ENCODE data around the gene PCF11.

Gene PCF11

GRCh38 chr11:83159902-83160865 lies 3.3 kb downstream of the PCF11 start:
- TF ChIP-seq ZNF274 (IDR thresholded peaks at IDR 0.05; ENCODE audit: low read depth, low read length): no peak
- H3K4me3 ChIP-seq (ENCODE audit: low read length): peak overlapping the region; percentile 94

GRCh38 chr11:83161610-83162199 lies 4.8 kb downstream of the PCF11 start:
- no peak for TF ChIP-seq ZNF274 (IDR thresholded peaks at IDR 0.05; ENCODE audit: low read depth, low read length)
- no peak overlapping the region; the same call in 1 of the 2 replicates for H3K4me3 ChIP-seq (ENCODE audit: low read length)

- no peak for TF ChIP-seq ZNF274 (IDR thresholded peaks at IDR 0.05; ENCODE audit: low read depth, low read length)
- no peak overlapping the region for H3K4me3 ChIP-seq (ENCODE audit: low read length)
Measured at GRCh38 chr11:83162377-83162776, 5.4 kb downstream of the PCF11 start.

- no peak for TF ChIP-seq ZNF274 (IDR thresholded peaks at IDR 0.05; ENCODE audit: low read depth, low read length)
- no peak overlapping the region for H3K4me3 ChIP-seq (ENCODE audit: low read length)
Measured at GRCh38 chr11:83166193-83166866, 9.4 kb downstream of the PCF11 start.

GRCh38 chr11:83168756-83169155 lies 11.8 kb downstream of the PCF11 start:
- TF ChIP-seq ZNF274 (IDR thresholded peaks at IDR 0.05; ENCODE audit: low read depth, low read length): no peak

GRCh38 chr11:83170865-83171264 lies 13.9 kb downstream of the PCF11 start:
- TF ChIP-seq ZNF274 (IDR thresholded peaks at IDR 0.05; ENCODE audit: low read depth, low read length): no peak
- H3K4me3 ChIP-seq (ENCODE audit: low read length): no peak overlapping the region; the same call in 1 of the 2 replicates

More at GRCh38 chr11:83168756-83169155, 11.8 kb downstream of the PCF11 start:
- H3K4me3 ChIP-seq (ENCODE audit: low read length): no peak overlapping the region

GRCh38 chr11:83172551-83172950 lies 15.6 kb downstream of the PCF11 start:
- no peak for TF ChIP-seq ZNF274 (IDR thresholded peaks at IDR 0.05; ENCODE audit: low read depth, low read length)
- H3K4me3 ChIP-seq (ENCODE audit: low read length): no peak overlapping the region

- no peak overlapping the region; the same call in 1 of the 2 replicates for H3K4me3 ChIP-seq (ENCODE audit: low read length)
- TF ChIP-seq ZNF274 (IDR thresholded peaks at IDR 0.05; ENCODE audit: low read depth, low read length): no peak
Measured at GRCh38 chr11:83174008-83174407, 17.1 kb downstream of the PCF11 start.

- TF ChIP-seq ZNF274 (IDR thresholded peaks at IDR 0.05; ENCODE audit: low read depth, low read length): no peak
Measured at GRCh38 chr11:83175815-83176214, 18.9 kb downstream of the PCF11 start.

GRCh38 chr11:83181815-83182214 lies 24.9 kb downstream of the PCF11 start:
- H3K4me3 ChIP-seq (ENCODE audit: low read length): no peak overlapping the region
- TF ChIP-seq ZNF274 (IDR thresholded peaks at IDR 0.05; ENCODE audit: low read depth, low read length): no peak

More at GRCh38 chr11:83175815-83176214, 18.9 kb downstream of the PCF11 start:
- no peak overlapping the region for H3K4me3 ChIP-seq (ENCODE audit: low read length)

- TF ChIP-seq ZNF274 (IDR thresholded peaks at IDR 0.05; ENCODE audit: low read depth, low read length): no peak
- no peak overlapping the region for H3K4me3 ChIP-seq (ENCODE audit: low read length)
Measured at GRCh38 chr11:83185767-83186166, 28.8 kb downstream of the PCF11 start.

GRCh38 chr11:83187465-83187864 lies 30.5 kb downstream of the PCF11 start:
- TF ChIP-seq ZNF274 (IDR thresholded peaks at IDR 0.05; ENCODE audit: low read depth, low read length): no peak
- no peak overlapping the region for H3K4me3 ChIP-seq (ENCODE audit: low read length)

- H3K4me3 ChIP-seq (ENCODE audit: low read length): no peak overlapping the region
- TF ChIP-seq ZNF274 (IDR thresholded peaks at IDR 0.05; ENCODE audit: low read depth, low read length): no peak
Measured at GRCh38 chr11:83191491-83191890, 34.6 kb downstream of the PCF11 start.

GRCh38 chr11:83191986-83192385 lies 35.1 kb downstream of the PCF11 start:
- TF ChIP-seq ZNF274 (IDR thresholded peaks at IDR 0.05; ENCODE audit: low read depth, low read length): no peak
- H3K4me3 ChIP-seq (ENCODE audit: low read length): peak overlapping the region; percentile 41
